SK-MEL-5 (cell line): ENCODE measurements around the gene SLC9B2. TPM values are rescaled to one million over a fixed set of nuclear protein-coding genes. Genes with fewer than 3 reads are reported as not detected.
"Not testable (repeated sequence)": the region's sequence is repeated elsewhere in the genome, so short reads cannot be mapped to it uniquely, and the experiment has no call there.

Experiments used
- DNase-seq: peaks from one replicate; pipeline ENCODE4 v3.0.0-alpha.2; 2016; ENCODE audit warnings: low read depth, low spot score
- in situ Hi-C: cut with HindIII; loops from 2 replicates; pipeline ENCODE4 v1.10.0; 2016; ENCODE audit warnings: low sequenced_read_pairs, high pct_unique_total_duplicates, low pct_unique_long_range_greater_than_20kb
- total RNA-seq: library from RNA; depleted of rRNA; stranded (reverse); fragments of >200 nt; shearing (Covaris generic); gene quantifications from 2 replicates; pipeline ENCODE4 v1.2.3, GENCODE V29; 2014; rRNA removed

The SLC9B2 gene
- total RNA-seq, 1 experiment from 2014 or later, result 9.1 TPM

- in situ Hi-C loops, DNase-seq: not testable (repeated sequence)
Measured at GRCh38 chr4:102993985-102994384, 82.6 kb downstream of the SLC9B2 start.

DNA sequence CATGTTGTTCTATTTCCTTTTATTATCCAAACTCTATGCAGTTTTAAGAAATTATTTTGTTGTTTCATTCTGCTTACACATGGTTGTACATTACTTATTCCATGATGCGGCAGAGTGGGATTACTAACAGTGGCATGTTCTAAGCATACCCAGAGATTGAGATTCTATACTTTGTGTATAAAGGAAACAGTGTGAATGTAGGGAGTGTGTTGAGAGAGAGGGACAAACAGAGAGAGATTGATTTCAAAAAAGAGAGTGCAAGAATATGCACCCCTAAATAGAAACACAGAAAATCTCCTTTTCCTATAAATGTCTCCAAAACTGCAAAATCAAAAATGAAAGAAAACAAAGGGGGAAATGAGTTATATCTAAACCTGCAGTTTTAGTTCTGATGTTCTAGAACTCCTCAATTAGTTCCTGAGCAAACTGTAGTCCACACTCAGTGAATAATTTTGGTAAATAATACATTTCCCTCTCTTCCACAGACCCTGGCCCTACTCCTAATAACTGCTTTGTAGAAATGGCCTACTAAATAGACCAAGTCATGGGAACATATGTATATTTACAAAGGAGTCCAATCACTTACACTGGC is 88.0 kb downstream of the SLC9B2 start:
- in situ Hi-C loops, result no loop called here
- DNase-seq, result no peak

DNA sequence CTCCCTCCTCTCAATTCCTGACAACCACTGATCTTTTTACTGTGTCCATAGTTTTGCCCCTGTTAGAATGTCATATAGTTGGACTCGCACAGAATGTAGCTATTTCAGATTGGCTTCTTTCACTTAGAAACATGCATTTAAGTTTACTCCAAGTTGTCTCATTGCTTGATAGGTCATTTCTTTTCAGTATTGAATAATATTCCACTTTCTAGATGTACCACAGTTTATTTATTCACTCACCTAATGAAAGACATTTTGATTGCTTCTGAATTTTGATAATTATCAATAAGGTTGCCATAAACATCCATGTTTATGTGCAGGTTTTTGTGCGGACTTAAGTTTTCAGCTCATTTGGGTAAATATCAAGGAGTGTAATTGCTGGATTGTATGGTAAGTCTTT is 95.6 kb downstream of the SLC9B2 start:
- DNase-seq, result no peak
- in situ Hi-C loops, result no loop called here

Other genes with a start within 250 kb of the SLC9B2 start
- gene UBE2D3, start 249.2 kb downstream of the SLC9B2 start, total RNA-seq, result 344 and 353 TPM in 2 replicates
- gene CISD2, start 207.8 kb downstream of the SLC9B2 start, total RNA-seq, result 76.4 and 86.5 TPM in 2 replicates
- 1.3 and 3.4 TPM in 2 replicates for gene SLC9B1, start 57.1 kb downstream of the SLC9B2 start, total RNA-seq
- 42.9 and 48.8 TPM in 2 replicates for gene BDH2, start 23.1 kb upstream of the SLC9B2 start, total RNA-seq
- gene CENPE, start 121.6 kb upstream of the SLC9B2 start, total RNA-seq, result 9.7 and 12.4 TPM in 2 replicates